SHP77 treated with DMSO at 0.1 percent for 48 hours (cell line): ENCODE data around the gene CD86.
"Not testable (repeated sequence)": the region's sequence is repeated elsewhere in the genome, so short reads cannot be mapped to it uniquely, and the experiment has no call there.

Experiments used
- DNase-seq: peaks from one replicate; lab custom pipeline; 2025; lab: John Stamatoyannopoulos, UW

CD86 gene

GRCh38 chr3:122164983-122165382 is 109.8 kb downstream of the CD86 start:
- DNase-seq, result not testable (repeated sequence)

GRCh38 chr3:122167630-122168029 is 112.5 kb downstream of the CD86 start:
- DNase-seq, result no peak

GRCh38 chr3:122168044-122168443 is 112.9 kb downstream of the CD86 start:
- no peak for DNase-seq

DNA sequence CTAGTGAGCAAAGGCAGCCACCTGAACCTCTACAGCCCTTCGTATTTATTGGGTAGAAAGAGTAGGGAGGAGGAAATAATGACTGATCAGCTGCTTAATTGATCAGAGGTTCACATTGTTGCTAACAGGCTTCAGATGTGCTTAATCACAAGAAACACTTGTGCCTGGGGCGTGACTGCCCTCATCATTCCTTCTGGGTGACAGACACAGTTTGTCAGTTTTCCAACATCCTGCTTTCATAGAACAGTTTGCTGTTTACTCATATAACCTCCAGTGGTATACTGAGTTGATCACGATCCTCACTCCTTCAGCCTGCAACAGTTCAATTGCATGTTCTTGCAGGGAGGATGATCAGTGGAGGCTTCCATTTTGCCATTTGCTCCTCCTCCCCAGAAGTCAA is 114.7 kb downstream of the CD86 start:
- no peak for DNase-seq
